Measurements from ENCODE around the gene SLC34A3. TPM values are rescaled to one million over a fixed set of nuclear protein-coding genes. Genes with fewer than 3 reads are reported as not detected.

The SLC34A3 gene
- total RNA-seq, 1 experiment from 2014 or later, result 0.13 TPM

- Mint-ChIP-seq H3K36me3 (no peaks in the 10 kb centered on the region), H3K9me3 (no peaks in the 10 kb centered on the region), H3K27ac (no peak overlapping the region), H3K27me3 (ENCODE audit: low read depth) (no peaks in the 10 kb centered on the region), H3K4me1 (peaks cover 4% of the 10 kb centered on the region; the same call in 1 of the 2 replicates), H3K4me3 (no peak overlapping the region)
- no peak for TF ChIP-seq IRF2 (CRISPR knock-in tag; IDR thresholded peaks at IDR 0.05; ENCODE audit: borderline replicate concordance, low read depth)
- peak; percentile 45; the same call in 1 of the 2 replicates for TF ChIP-seq HMGXB4 (CRISPR knock-in tag; IDR thresholded peaks at IDR 0.05)
- no peak for TF ChIP-seq CREM (CRISPR knock-in tag; IDR thresholded peaks at IDR 0.05)
- TF ChIP-seq HMGA2 (CRISPR knock-in tag; IDR thresholded peaks at IDR 0.05), result no peak
- 0 out of 2 replicates have a peak, but pooled peaks have one; percentile 34 for TF ChIP-seq FOXP1 (CRISPR knock-in tag; IDR thresholded peaks at IDR 0.05; ENCODE audit: borderline replicate concordance)
- TF ChIP-seq, protein P1, sequence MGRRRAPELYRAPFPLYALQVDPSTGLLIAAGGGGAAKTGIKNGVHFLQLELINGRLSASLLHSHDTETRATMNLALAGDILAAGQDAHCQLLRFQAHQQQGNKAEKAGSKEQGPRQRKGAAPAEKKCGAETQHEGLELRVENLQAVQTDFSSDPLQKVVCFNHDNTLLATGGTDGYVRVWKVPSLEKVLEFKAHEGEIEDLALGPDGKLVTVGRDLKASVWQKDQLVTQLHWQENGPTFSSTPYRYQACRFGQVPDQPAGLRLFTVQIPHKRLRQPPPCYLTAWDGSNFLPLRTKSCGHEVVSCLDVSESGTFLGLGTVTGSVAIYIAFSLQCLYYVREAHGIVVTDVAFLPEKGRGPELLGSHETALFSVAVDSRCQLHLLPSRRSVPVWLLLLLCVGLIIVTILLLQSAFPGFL (CRISPR knock-in tag; IDR thresholded peaks at IDR 0.05; ENCODE audit: borderline replicate concordance), result no peak
- peak; percentile 53; the same call in 1 of the 2 replicates for TF ChIP-seq SP1 (CRISPR knock-in tag; conservative IDR thresholded peaks at IDR 0.05)
- POLR2A ChIA-PET, result interaction anchor here (2.8 kb wide), 1 partner anchor 21 kb away, joined by 12 read pairs; the partner anchor contains the start of gene TPRN
- ATAC-seq (peak; percentile 9), DNase-seq (ENCODE audit: low spot score) (peak; percentile 68)
- CTCF ChIA-PET, result interaction anchor here (0.6 to 8.9 kb wide), 14 partner anchors 14 to 496 kb away, joined by 3 to 143 read pairs (median 5); partner anchors contain the start of genes NPDC1, SAPCD2 and TPRN
These were observed 9.1 kb upstream of the SLC34A3 start for GRCh38 chr9:137221506-137222111.

DNA sequence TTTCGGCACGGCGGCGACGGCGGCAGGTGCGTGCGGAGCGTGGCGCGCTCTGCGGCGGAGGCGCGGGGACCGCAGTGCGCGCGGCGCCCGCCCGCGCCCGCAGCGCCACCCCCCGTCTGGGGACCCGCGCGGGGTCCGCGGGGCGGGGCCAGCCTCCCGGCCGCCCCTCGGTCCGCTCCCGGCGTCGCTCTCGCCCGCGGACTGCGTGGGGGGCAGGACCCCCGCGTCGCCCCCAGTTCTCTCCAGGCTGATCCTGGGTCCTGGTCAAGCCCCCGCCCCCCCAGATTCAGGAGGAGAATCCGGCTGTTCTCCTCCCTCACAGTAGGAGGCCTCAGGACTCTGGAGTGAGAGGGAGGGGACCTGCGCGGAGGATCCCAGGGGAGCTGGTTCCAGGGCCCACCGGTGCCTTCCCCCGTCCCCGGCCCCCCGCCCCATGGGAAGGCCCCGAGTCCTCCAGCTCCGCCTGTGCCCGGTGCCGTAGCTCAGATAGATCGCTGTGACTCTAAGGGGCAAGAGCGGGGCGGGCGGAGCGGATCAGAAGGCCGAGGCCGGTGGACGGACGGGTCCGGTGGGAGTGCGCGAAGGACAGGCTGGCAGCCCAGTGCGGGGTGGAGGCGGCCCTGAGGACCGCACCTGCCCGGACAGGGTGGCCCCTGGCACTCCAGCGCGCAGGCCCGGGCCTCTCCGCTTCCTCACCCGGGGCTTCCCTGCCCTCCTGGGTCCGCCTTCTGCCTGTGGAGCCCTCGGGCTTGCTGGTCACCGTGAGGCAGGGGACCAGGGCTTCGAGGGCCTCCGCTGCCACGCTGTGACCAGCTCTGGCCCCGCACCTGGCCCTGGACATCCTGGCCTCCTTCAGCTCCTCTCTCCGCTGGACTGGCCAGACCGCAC lies 8.3 kb upstream of the SLC34A3 start, which contains the start of gene RNF208:
RNF208 (minus strand) TSS at position 51 of the 888 bp plus-strand sequence. CDS start 1,028 bp downstream, outside the sequence.
- peaks cover under 1% of the 10 kb centered on the region for H3K4me1 Mint-ChIP-seq
- peak; percentile 0 for ATAC-seq
- ChIA-PET POLR2A (interaction anchor here (0.7 to 2.8 kb wide), 8 partner anchors 11 to 193 kb away, joined by 3 to 12 read pairs (median 4); partner anchors contain the start of genes MAN1B1 and TPRN), CTCF (interaction anchor here (0.5 to 8.9 kb wide), 32 partner anchors 9 to 497 kb away, joined by 3 to 143 read pairs (median 4); partner anchors contain the start of genes EXD3, GRIN1, NOXA1 and NPDC1)
- peak within 1 kb of the TSS; percentile 77 for H3K4me3 Mint-ChIP-seq
- no peak within 1 kb of the TSS for H3K27ac Mint-ChIP-seq
- no peaks in the 10 kb centered on the region for H3K27me3 Mint-ChIP-seq (ENCODE audit: low read depth)
- H3K9me3 Mint-ChIP-seq, result no peaks in the 10 kb centered on the region
- TF ChIP-seq, protein P2, sequence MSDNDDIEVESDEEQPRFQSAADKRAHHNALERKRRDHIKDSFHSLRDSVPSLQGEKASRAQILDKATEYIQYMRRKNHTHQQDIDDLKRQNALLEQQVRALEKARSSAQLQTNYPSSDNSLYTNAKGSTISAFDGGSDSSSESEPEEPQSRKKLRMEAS (CRISPR knock-in tag; IDR thresholded peaks at IDR 0.05), result 0 out of 2 replicates have a peak, but pooled peaks have one; percentile 11
- TF ChIP-seq, protein P3, sequence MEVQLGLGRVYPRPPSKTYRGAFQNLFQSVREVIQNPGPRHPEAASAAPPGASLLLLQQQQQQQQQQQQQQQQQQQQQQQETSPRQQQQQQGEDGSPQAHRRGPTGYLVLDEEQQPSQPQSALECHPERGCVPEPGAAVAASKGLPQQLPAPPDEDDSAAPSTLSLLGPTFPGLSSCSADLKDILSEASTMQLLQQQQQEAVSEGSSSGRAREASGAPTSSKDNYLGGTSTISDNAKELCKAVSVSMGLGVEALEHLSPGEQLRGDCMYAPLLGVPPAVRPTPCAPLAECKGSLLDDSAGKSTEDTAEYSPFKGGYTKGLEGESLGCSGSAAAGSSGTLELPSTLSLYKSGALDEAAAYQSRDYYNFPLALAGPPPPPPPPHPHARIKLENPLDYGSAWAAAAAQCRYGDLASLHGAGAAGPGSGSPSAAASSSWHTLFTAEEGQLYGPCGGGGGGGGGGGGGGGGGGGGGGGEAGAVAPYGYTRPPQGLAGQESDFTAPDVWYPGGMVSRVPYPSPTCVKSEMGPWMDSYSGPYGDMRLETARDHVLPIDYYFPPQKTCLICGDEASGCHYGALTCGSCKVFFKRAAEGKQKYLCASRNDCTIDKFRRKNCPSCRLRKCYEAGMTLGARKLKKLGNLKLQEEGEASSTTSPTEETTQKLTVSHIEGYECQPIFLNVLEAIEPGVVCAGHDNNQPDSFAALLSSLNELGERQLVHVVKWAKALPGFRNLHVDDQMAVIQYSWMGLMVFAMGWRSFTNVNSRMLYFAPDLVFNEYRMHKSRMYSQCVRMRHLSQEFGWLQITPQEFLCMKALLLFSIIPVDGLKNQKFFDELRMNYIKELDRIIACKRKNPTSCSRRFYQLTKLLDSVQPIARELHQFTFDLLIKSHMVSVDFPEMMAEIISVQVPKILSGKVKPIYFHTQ (CRISPR knock-in tag; IDR thresholded peaks at IDR 0.05), result no peak
- TF ChIP-seq ZNF232 (CRISPR knock-in tag; IDR thresholded peaks at IDR 0.05), result no peak
- peak; percentile 58 for DNase-seq (ENCODE audit: low spot score)
- H3K36me3 Mint-ChIP-seq, result no peaks in the 10 kb centered on the region

Measured in WTC11 (cell line).